ENCODE data around the gene GPR87. TPM values are rescaled to one million over a fixed set of nuclear protein-coding genes. Genes with fewer than 3 reads are reported as not detected.

The GPR87 gene
- total and polyA plus RNA-seq, 9 of the 15 experiments (the other 6 are each of a cell fraction or from before 2014, with no cell fraction given): not detected

DNA sequence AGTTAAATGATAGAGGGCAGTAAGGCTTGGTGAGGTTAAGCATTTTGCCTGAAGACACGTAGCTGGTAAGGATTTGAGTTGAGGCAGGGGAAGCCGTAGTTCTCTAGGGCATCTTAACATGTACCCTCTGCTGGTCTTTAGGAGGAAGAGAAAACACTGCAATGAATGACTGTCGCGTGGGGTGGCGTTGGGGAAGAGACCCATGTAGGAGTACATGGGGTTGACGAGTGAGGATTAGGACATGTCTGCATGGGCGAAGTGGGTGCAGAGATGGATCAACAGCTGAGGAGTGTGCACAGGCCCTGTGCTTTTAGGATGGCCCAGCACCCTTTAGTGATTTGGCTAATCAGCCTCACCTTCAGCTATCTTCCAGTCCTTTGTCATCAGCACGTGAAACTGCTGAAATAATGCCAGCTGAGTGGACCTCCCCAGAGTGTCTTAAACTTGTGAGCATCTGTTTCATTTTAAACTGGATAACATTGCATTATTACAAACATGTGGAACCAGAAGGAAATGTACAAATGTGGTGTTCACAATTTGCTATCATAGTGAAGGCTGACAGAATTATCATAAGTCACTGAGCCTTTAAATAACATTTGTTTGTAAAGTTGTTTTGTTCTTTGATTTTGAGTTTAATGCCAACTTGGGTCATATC lies 53.6 kb downstream of the GPR87 start:
- H3K9ac ChIP-seq (ENCODE audit: insufficient read depth in 1 of 2, low read depth in 2 of 2, low read length in 2 of 2): no peak overlapping the region
- H3K27me3 ChIP-seq (ENCODE audit: control insufficient read depth in 2 of 2, insufficient read depth in 2 of 2, low read length in 2 of 2): peaks cover 2 to 18% of the 10 kb centered on the region in 2 experiments; a peak in 3 of 5 replicates
- no peaks in the 10 kb centered on the region for H3K9me1 ChIP-seq (ENCODE audit: control insufficient read depth, insufficient read depth, low read length)
- no peak for ATAC-seq
- in situ Hi-C loops (cut with MboI) (no loop called here), intact Hi-C loops (cut with micrococcal nuclease) (no loop called here)
- no peak overlapping the region for H2AFZ ChIP-seq (ENCODE audit: low read depth, low read length)
- no peak overlapping the region for H3K27ac ChIP-seq (ENCODE audit: extremely low read depth, low read depth, low read length)
- CTCF ChIA-PET (ENCODE audit: low intra/inter-chr PET ratio): no interaction called here
- no peak for FAIRE-seq
- H3K4me1 ChIP-seq (replicated peaks in 1 of 2; ENCODE audit: control insufficient read depth in 2 of 2, insufficient read depth in 2 of 2, low read length in 2 of 2): no peaks in the 10 kb centered on the region
- H4K20me1 ChIP-seq (replicated peaks; ENCODE audit: control insufficient read depth, insufficient read depth, low read length): no peaks in the 10 kb centered on the region
- H3K79me2 ChIP-seq (ENCODE audit: control insufficient read depth, insufficient read depth, low read length): no peaks in the 10 kb centered on the region
- TF ChIP-seq SP2 (IDR thresholded peaks at IDR 0.05; ENCODE audit: extremely low read depth, low read depth, low read length, poor library complexity, severe bottlenecking) (no peak), CEBPB (tag; IDR thresholded peaks at IDR 0.05) (no peak), PHB (CRISPR knock-in tag; IDR thresholded peaks at IDR 0.05) (no peak), ZBTB1 (CRISPR knock-in tag; IDR thresholded peaks at IDR 0.05; ENCODE audit: borderline replicate concordance, low read depth) (no peak), ETS2 (tag; IDR thresholded peaks at IDR 0.05; ENCODE audit: borderline replicate concordance, poor library complexity, severe bottlenecking) (no peak), ZNF232 (CRISPR knock-in tag; IDR thresholded peaks at IDR 0.05) (no peak), NFE2L1 (tag; IDR thresholded peaks at IDR 0.05; ENCODE audit: borderline replicate concordance, low read depth) (no peak), ZNF77 (CRISPR knock-in tag; IDR thresholded peaks at IDR 0.05) (no peak), HNRNPLL (IDR thresholded peaks at IDR 0.05; ENCODE audit: low read depth, low read length, poor library complexity, severe bottlenecking) (no peak)
- no peaks in the 10 kb centered on the region for H3K9me3 ChIP-seq (replicated peaks; ENCODE audit: control insufficient read depth, insufficient read depth, low read depth, low read length)
- no peak for DNase-seq (ENCODE audit: extremely low read depth in 1 of 4, low spot score in 3 of 4)
- POLR2A ChIA-PET: no interaction called here
- no TSS peak for BruUV-seq (replicated peaks)
- WGBS (ENCODE audit: insufficient coverage, low coverage, missing lambda C conversion rate): 2% methylated on average over 8 of the region's 8 CpGs
- no peaks in the 10 kb centered on the region for H3K36me3 ChIP-seq (ENCODE audit: control insufficient read depth, insufficient read depth, low read length)
- H3K4me3 ChIP-seq: no peak overlapping the region
- no peak overlapping the region for H3K4me2 ChIP-seq (ENCODE audit: insufficient read depth, low read length)

All from K562 (cell line).